ENCODE results near the gene MACROH2A1. TPM values are rescaled to one million over a fixed set of nuclear protein-coding genes. Genes with fewer than 3 reads are reported as not detected.

MACROH2A1 gene
- total RNA-seq, 2 experiments from 2014 or later = 159 to 190 TPM

DNA sequence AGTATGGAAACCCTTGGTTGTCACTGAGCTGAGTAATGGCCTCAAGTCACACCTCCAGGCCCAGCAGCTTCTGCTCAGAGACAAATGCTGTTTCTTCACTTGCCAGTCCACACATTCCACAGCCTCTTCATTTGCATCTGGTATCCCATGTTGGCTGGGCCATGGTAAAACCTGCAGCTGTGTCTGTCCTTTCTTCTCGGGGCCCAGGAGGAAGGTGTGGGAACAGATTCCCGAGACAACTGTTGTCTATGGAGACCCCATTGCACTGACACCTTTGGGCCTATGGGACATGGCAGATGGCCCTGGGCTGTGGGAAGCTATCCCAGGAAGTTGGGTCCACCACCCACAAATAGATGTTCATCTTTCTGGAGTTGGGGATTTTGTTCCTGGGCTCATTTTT lies 85.1 kb downstream of the MACROH2A1 start:
- DNase-seq = no peak
- peaks cover 13% of the 10 kb centered on the region for H3K4me1 Mint-ChIP-seq
- intact Hi-C loops (cut with DNase I, micrococcal nuclease) = no loop called here

DNA sequence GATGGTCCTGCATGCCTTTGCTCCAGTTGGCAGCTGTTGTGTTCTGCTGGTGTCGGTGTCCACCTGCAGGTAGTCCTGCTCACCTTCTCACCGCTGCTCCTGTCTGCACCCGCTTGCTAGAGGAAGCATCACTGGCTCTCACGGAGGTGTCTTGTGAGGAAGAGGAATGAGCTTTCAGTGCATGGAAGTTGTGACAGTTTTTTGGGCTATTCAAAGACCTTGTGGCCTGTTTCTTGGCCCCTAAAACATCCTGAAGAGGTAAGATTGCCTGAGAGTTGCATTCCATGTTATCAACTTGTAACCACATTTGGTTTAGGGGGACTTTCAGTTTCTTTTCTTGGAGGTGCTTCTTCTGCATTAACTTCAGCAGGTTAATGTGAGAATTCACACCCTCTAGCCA lies 85.6 kb downstream of the MACROH2A1 start:
- CTCF ChIA-PET = no interaction called here
- peaks cover 13% of the 10 kb centered on the region for H3K4me1 Mint-ChIP-seq
- H3K27ac Mint-ChIP-seq = no peak overlapping the region
- POLR2A ChIA-PET = no interaction called here
- peaks cover 2% of the 10 kb centered on the region for H3K27me3 Mint-ChIP-seq
- ATAC-seq = no peak
- intact Hi-C loops (cut with DNase I, micrococcal nuclease) = no loop called here
- no peaks in the 10 kb centered on the region for H3K9me3 Mint-ChIP-seq (ENCODE audit: low read depth)
- DNase-seq = no peak
- no peaks in the 10 kb centered on the region for H3K36me3 Mint-ChIP-seq (ENCODE audit: low read depth)
- no peak overlapping the region for H3K4me3 Mint-ChIP-seq

More for the DNA sequence above, 85.1 kb downstream of the MACROH2A1 start:
- H3K27ac Mint-ChIP-seq = no peak overlapping the region
- no peak overlapping the region for H3K4me3 Mint-ChIP-seq
- POLR2A ChIA-PET = no interaction called here
- H3K9me3 Mint-ChIP-seq (ENCODE audit: low read depth) = no peaks in the 10 kb centered on the region
- peaks cover under 1% of the 10 kb centered on the region for H3K27me3 Mint-ChIP-seq
- H3K36me3 Mint-ChIP-seq (ENCODE audit: low read depth) = no peaks in the 10 kb centered on the region
- CTCF ChIA-PET = interaction anchor here (2.0 kb wide), 1 partner anchor 13 kb away, joined by 4 read pairs; no protein-coding TSS in a partner anchor
- ATAC-seq = no peak

DNA sequence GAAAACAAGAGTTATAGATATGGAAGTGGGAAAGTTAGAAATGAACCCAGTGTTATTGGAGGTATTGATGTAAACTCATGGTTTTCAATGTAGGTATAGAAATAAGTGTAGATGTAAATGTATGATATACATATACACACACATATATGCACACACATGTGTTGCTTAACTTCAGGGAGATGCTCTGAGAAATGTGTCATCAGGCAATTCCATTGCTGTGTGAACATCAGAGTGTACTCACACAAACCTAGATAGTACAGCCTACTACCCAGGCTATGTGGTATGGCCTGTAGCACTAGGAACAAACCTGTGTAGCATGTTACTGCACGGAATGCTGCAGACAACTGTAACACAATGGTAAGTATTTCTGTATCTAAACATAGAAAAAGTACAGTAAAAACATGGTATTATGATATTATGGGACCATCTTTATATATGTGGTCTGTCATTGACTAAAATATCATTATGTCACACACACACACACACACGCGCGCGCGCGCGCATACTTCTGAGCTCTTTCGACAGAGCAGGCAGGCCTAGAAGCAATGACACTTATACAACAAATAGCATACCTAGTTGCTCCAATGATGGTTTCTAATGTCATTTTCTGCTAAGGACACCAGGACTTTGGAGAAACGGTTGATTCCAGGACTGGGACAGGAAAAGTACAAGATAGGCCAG lies 86.6 kb downstream of the MACROH2A1 start:
- intact Hi-C loops (cut with DNase I, micrococcal nuclease) = no loop called here
- ChIA-PET POLR2A (no interaction called here), CTCF (no interaction called here)
- ATAC-seq = no peak
- Mint-ChIP-seq H3K9me3 (ENCODE audit: low read depth) (no peaks in the 10 kb centered on the region), H3K27me3 (peaks cover 2% of the 10 kb centered on the region), H3K27ac (no peak overlapping the region), H3K4me1 (peaks cover 13% of the 10 kb centered on the region), H3K4me3 (no peak overlapping the region), H3K36me3 (ENCODE audit: low read depth) (no peaks in the 10 kb centered on the region)
- DNase-seq = no peak

DNA sequence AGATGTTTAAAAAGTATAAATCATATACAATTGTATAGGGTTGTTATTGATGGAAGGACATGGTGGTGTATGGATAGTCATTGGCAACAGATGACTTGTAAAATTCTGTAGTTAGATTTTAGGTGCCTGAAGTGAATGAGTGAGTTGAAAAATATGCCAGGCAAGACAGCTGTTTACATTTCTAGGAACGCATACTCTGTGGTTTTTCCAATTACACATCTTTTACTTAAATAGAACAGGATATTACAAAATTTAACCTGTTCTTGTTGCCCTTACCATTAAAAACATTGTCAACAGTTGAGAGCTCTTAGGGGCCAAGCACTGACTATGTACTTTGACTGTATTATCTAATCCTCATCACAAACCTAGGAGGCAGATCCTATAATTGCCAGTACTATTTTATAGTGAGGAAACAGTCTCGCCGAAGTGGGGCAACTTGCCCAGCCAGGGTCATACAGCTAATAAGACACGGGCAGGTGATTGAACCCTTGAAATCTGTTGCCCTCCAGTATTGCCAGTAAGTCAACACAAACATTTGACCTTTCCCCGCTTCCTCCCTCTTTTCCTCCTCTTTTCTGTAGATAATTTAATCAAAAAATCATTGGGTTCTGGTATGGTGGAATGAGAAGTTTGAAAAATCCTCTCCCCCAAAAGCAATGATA lies 88.6 kb downstream of the MACROH2A1 start:
- Mint-ChIP-seq H3K9me3 (ENCODE audit: low read depth) (no peaks in the 10 kb centered on the region), H3K4me3 (no peak overlapping the region), H3K4me1 (peaks cover 13% of the 10 kb centered on the region), H3K36me3 (ENCODE audit: low read depth) (no peaks in the 10 kb centered on the region), H3K27ac (no peak overlapping the region), H3K27me3 (peaks cover 2% of the 10 kb centered on the region)
- intact Hi-C loops (cut with DNase I, micrococcal nuclease) = no loop called here
- ATAC-seq (peak; percentile 30), DNase-seq (no peak)
- POLR2A ChIA-PET = no interaction called here
- CTCF ChIA-PET = interaction anchor here (1.0 to 1.1 kb wide), 2 partner anchors 22 to 148 kb away, joined by 3 read pairs; no protein-coding TSS in a partner anchor

- peak; percentile 69 for ATAC-seq
- H3K9me3 Mint-ChIP-seq (ENCODE audit: low read depth) = no peaks in the 10 kb centered on the region
- H3K27ac Mint-ChIP-seq = no peak overlapping the region
- peak; percentile 45 for DNase-seq
- no peak overlapping the region for H3K4me3 Mint-ChIP-seq
- intact Hi-C loops (cut with DNase I, micrococcal nuclease) = no loop called here
- peaks cover 13% of the 10 kb centered on the region for H3K4me1 Mint-ChIP-seq
- POLR2A ChIA-PET = no interaction called here
- CTCF ChIA-PET = interaction anchor here (1.0 to 1.1 kb wide), 2 partner anchors 22 to 149 kb away, joined by 3 read pairs; no protein-coding TSS in a partner anchor
- H3K27me3 Mint-ChIP-seq = peaks cover 2% of the 10 kb centered on the region
- no peaks in the 10 kb centered on the region for H3K36me3 Mint-ChIP-seq (ENCODE audit: low read depth)
Measured at GRCh38 chr5:135309391-135310327, 89.4 kb downstream of the MACROH2A1 start.

DNA sequence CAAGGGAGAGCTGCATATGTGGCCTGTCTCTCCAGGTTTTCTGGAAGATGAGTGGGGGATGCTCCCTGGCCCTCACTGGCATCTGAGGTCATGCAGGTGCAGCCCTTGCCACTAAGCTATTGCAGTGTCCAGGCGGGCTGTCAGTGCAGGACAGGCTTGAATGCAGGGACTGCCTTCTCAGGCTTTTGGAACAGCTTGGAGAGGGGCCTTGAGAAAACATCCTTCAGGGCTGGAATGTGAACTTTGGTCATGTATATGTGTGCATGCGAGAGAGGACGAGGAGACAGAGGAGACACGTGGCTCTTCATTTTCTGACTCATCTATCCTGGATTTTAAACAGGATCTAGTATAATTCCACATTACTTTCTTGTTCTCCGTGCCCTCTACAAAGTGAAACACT lies 90.3 kb downstream of the MACROH2A1 start:
- H3K36me3 Mint-ChIP-seq (ENCODE audit: low read depth) = no peaks in the 10 kb centered on the region
- CTCF ChIA-PET = interaction anchor here (0.6 kb wide), 1 partner anchor 115 kb away, joined by 3 read pairs; no protein-coding TSS in a partner anchor
- H3K27me3 Mint-ChIP-seq = peaks cover 2% of the 10 kb centered on the region
- POLR2A ChIA-PET = no interaction called here
- H3K27ac Mint-ChIP-seq = no peak overlapping the region
- no peak overlapping the region for H3K4me3 Mint-ChIP-seq
- H3K9me3 Mint-ChIP-seq (ENCODE audit: low read depth) = no peaks in the 10 kb centered on the region
- DNase-seq (no peak), ATAC-seq (no peak)
- intact Hi-C loops (cut with DNase I, micrococcal nuclease) = no loop called here
- H3K4me1 Mint-ChIP-seq = peaks cover 13% of the 10 kb centered on the region

GRCh38 chr5:135308245-135308644 lies 90.8 kb downstream of the MACROH2A1 start:
- H3K36me3 Mint-ChIP-seq (ENCODE audit: low read depth) = no peaks in the 10 kb centered on the region
- H3K27me3 Mint-ChIP-seq = peaks cover 2% of the 10 kb centered on the region
- ATAC-seq = peak; percentile 65
- no peaks in the 10 kb centered on the region for H3K9me3 Mint-ChIP-seq (ENCODE audit: low read depth)
- intact Hi-C loops (cut with DNase I, micrococcal nuclease) = no loop called here
- CTCF ChIA-PET = no interaction called here
- no peak overlapping the region for H3K4me3 Mint-ChIP-seq
- no peak overlapping the region for H3K27ac Mint-ChIP-seq
- POLR2A ChIA-PET = no interaction called here
- peaks cover 10% of the 10 kb centered on the region for H3K4me1 Mint-ChIP-seq
- DNase-seq = no peak

DNA sequence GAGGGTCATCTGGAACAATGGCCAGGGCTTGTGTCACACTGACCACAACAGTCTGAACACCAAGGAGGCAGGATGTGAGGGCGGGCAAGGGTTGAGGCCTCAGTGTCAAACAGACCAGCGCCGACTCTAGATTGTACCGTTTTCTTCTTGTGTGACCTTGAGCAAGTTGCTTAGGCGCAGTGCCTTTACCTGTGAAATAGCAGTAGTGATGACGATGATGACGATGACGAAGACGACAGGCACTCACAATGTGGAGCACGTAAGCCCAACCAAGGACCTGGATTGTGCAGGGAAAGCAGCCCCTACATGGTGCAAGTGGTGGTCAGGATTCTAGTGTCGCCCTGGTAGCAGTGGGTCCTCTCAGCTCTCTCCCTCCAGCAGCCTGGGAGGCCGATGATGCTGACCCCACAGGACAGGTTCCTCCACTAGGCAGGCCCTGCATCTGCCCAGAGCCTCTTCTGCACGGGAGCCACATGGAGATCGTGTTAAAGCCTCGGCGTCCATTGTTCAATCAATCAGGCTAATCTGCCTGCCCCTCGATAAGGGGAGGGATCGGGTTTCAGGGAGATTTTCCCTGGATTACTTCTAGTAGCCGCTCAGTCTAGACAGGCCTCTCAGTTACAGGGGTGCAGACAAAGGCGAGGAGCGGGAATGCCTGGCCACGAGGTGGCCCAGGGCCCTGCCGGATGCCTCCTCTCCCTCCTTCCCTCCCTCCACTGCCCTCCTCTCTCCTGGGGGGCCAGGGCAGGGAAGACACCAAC lies 91.7 kb downstream of the MACROH2A1 start:
- POLR2A ChIA-PET = no interaction called here
- Mint-ChIP-seq H3K4me1 (peaks cover 10% of the 10 kb centered on the region), H3K27me3 (peaks cover 2% of the 10 kb centered on the region), H3K27ac (no peak overlapping the region), H3K4me3 (no peak overlapping the region), H3K36me3 (ENCODE audit: low read depth) (no peaks in the 10 kb centered on the region), H3K9me3 (ENCODE audit: low read depth) (no peaks in the 10 kb centered on the region)
- no peak for DNase-seq
- ATAC-seq = no peak
- intact Hi-C loops (cut with DNase I, micrococcal nuclease) = no loop called here
- CTCF ChIA-PET = no interaction called here

DNA sequence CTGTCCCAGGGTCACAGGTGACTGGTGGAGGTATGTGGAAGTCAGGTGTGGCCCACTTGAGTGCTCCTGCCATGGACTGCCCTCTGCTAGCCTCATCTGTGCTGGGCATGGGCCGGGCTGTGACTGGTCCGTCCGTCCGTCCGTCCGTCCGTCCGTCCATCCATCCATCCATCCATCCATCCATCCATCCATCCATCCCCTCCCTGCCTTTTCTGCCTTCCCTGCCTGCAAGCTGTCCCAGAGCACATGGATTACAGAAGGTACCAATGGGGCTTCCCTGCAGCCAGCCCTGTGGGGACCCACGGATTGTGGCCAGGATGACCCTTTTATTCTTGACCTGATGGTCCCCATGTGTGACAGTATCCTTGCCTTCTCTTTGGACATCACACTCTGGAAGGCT lies 92.5 kb downstream of the MACROH2A1 start:
- CTCF ChIA-PET = no interaction called here

GRCh38 chr5:135304352-135305221 lies 94.4 kb downstream of the MACROH2A1 start:
- DNase-seq (no peak), ATAC-seq (no peak)
- Mint-ChIP-seq H3K27ac (no peak overlapping the region), H3K36me3 (ENCODE audit: low read depth) (no peaks in the 10 kb centered on the region), H3K27me3 (peaks cover 3% of the 10 kb centered on the region), H3K4me1 (peaks cover 2% of the 10 kb centered on the region), H3K9me3 (ENCODE audit: low read depth) (no peaks in the 10 kb centered on the region), H3K4me3 (no peak overlapping the region)
- ChIA-PET POLR2A (no interaction called here), CTCF (no interaction called here)
- intact Hi-C loops (cut with DNase I, micrococcal nuclease) = no loop called here

More for the DNA sequence above, 92.5 kb downstream of the MACROH2A1 start:
- ATAC-seq (no peak), DNase-seq (no peak)
- intact Hi-C loops (cut with DNase I, micrococcal nuclease) = no loop called here
- Mint-ChIP-seq H3K4me1 (peaks cover 10% of the 10 kb centered on the region), H3K4me3 (no peak overlapping the region), H3K27me3 (peaks cover 2% of the 10 kb centered on the region), H3K9me3 (ENCODE audit: low read depth) (no peaks in the 10 kb centered on the region), H3K27ac (no peak overlapping the region), H3K36me3 (ENCODE audit: low read depth) (no peaks in the 10 kb centered on the region)
- POLR2A ChIA-PET = no interaction called here
